ENCODE results near the gene SH3GL2.
"Not testable (repeated sequence)": the region's sequence is repeated elsewhere in the genome, so short reads cannot be mapped to it uniquely, and the experiment has no call there.

SH3GL2 gene

GRCh38 chr9:17751486-17751885, 172.6 kb downstream of the SH3GL2 start:
- DNase-seq (ENCODE audit: low read depth): no peak

- no peak for DNase-seq (ENCODE audit: low read depth)
Observed at GRCh38 chr9:17752021-17752420, 173.2 kb downstream of the SH3GL2 start.

- DNase-seq (ENCODE audit: low read depth): no peak
Observed at GRCh38 chr9:17757816-17758215, 178.9 kb downstream of the SH3GL2 start.

- DNase-seq (ENCODE audit: low read depth): no peak
Observed at GRCh38 chr9:17760250-17760649, 181.4 kb downstream of the SH3GL2 start.

GRCh38 chr9:17761984-17762676, 183.3 kb downstream of the SH3GL2 start:
- no peak for DNase-seq (ENCODE audit: low read depth)

GRCh38 chr9:17764306-17764705, 185.4 kb downstream of the SH3GL2 start:
- no peak for DNase-seq (ENCODE audit: low read depth)

GRCh38 chr9:17765131-17765530, 186.3 kb downstream of the SH3GL2 start:
- DNase-seq (ENCODE audit: low read depth): not testable (repeated sequence)

GRCh38 chr9:17772223-17772622, 193.4 kb downstream of the SH3GL2 start:
- DNase-seq (ENCODE audit: low read depth): no peak

GRCh38 chr9:17775656-17776055, 196.8 kb downstream of the SH3GL2 start:
- no peak for DNase-seq (ENCODE audit: low read depth)

GRCh38 chr9:17776735-17777134, 197.9 kb downstream of the SH3GL2 start:
- DNase-seq (ENCODE audit: low read depth): no peak

- no peak for DNase-seq (ENCODE audit: low read depth)
Observed at GRCh38 chr9:17777465-17777864, 198.6 kb downstream of the SH3GL2 start.

- DNase-seq (ENCODE audit: low read depth): no peak
Observed at GRCh38 chr9:17782430-17783149, 203.7 kb downstream of the SH3GL2 start.

GRCh38 chr9:17783227-17783626, 204.4 kb downstream of the SH3GL2 start:
- DNase-seq (ENCODE audit: low read depth): no peak

GRCh38 chr9:17789316-17789715, 210.4 kb downstream of the SH3GL2 start:
- DNase-seq (ENCODE audit: low read depth): no peak

GRCh38 chr9:17793713-17794622, 215.1 kb downstream of the SH3GL2 start:
- DNase-seq (ENCODE audit: low read depth): no peak

- DNase-seq (ENCODE audit: low read depth): no peak
Observed at GRCh38 chr9:17795744-17796143, 216.9 kb downstream of the SH3GL2 start.

- no peak for DNase-seq (ENCODE audit: low read depth)
Observed at GRCh38 chr9:17799369-17799768, 220.5 kb downstream of the SH3GL2 start.

- DNase-seq (ENCODE audit: low read depth): no peak
Observed at GRCh38 chr9:17800418-17800817, 221.6 kb downstream of the SH3GL2 start.

- DNase-seq (ENCODE audit: low read depth): no peak
Observed at GRCh38 chr9:17802249-17802857, 223.5 kb downstream of the SH3GL2 start.

- no peak for DNase-seq (ENCODE audit: low read depth)
Observed at GRCh38 chr9:17807613-17808282, 228.9 kb downstream of the SH3GL2 start.

GRCh38 chr9:17810317-17810716, 231.5 kb downstream of the SH3GL2 start:
- DNase-seq (ENCODE audit: low read depth): no peak
